ENCODE results near the gene PLEKHA4. TPM values are rescaled to one million over a fixed set of nuclear protein-coding genes. Genes with fewer than 3 reads are reported as not detected.

Gene PLEKHA4
- total and polyA plus RNA-seq, 9 of the 15 experiments (the other 6 are each of a cell fraction or from before 2014, with no cell fraction given): 0.07 to 30.8 (median 11.4) TPM

DNA sequence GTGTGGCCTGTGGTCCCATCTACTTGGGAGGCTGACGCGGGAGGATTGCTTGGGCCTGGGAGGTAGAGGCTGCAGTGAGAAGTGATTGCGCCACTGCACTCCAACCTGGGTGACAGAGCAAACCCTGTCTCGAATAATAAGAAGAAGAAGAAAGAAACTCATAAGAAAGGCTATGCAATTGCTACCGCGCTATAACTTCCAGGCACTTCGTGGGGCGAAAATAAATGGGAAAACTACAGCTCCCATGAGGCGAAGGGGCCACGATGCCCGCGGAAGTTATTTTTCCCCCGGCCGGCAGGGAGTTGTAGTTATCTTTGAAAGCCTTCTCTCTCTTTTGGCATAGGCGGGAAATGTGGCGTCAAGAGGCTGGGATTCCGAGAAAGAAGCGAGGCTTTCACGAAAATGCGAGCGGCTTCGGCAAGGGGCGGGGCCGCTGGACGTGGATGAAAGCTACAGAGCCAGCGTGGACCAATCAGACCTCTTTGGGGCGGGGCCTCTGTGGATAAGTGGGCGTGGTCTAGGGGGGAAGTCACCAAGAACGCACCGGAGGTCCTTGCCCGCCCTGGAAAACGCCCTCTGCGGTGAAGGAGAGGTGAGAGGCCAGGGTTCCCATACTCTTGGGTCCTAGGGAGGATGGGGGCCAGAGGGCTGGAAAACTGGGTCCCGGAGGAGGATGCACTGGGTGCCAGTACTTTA lies 31.5 kb upstream of the PLEKHA4 start, which contains the start of gene NUCB1 (continued):
- TF ChIP-seq, protein P1, sequence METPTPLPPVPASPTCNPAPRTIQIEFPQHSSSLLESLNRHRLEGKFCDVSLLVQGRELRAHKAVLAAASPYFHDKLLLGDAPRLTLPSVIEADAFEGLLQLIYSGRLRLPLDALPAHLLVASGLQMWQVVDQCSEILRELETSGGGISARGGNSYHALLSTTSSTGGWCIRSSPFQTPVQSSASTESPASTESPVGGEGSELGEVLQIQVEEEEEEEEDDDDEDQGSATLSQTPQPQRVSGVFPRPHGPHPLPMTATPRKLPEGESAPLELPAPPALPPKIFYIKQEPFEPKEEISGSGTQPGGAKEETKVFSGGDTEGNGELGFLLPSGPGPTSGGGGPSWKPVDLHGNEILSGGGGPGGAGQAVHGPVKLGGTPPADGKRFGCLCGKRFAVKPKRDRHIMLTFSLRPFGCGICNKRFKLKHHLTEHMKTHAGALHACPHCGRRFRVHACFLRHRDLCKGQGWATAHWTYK (CRISPR knock-in tag; IDR thresholded peaks at IDR 0.05): no peak
- TF ChIP-seq, protein P2, sequence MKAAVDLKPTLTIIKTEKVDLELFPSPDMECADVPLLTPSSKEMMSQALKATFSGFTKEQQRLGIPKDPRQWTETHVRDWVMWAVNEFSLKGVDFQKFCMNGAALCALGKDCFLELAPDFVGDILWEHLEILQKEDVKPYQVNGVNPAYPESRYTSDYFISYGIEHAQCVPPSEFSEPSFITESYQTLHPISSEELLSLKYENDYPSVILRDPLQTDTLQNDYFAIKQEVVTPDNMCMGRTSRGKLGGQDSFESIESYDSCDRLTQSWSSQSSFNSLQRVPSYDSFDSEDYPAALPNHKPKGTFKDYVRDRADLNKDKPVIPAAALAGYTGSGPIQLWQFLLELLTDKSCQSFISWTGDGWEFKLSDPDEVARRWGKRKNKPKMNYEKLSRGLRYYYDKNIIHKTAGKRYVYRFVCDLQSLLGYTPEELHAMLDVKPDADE (conservative IDR thresholded peaks at IDR 0.05; ENCODE audit: control insufficient read depth, low read depth, low read length): peak; percentile 84; the same call in 1 of the 2 replicates
- no peak for TF ChIP-seq ZNF561 (CRISPR knock-in tag; conservative IDR thresholded peaks at IDR 0.05)
- TF ChIP-seq TBL1XR1 (IDR thresholded peaks at IDR 0.05; ENCODE audit: low read length in 2 of 2): peak in 1 of 2 experiments; percentile 47; a peak in 1 of 4 replicates
- TF ChIP-seq TAF1 (IDR thresholded peaks at IDR 0.05; ENCODE audit: control insufficient read depth, extremely low read depth, insufficient read depth, low read length, severe bottlenecking): peak; percentile 52
- TF ChIP-seq POLR2H (tag; IDR thresholded peaks at IDR 0.05; ENCODE audit: low read depth): peak; percentile 31
- TF ChIP-seq, protein P3, sequence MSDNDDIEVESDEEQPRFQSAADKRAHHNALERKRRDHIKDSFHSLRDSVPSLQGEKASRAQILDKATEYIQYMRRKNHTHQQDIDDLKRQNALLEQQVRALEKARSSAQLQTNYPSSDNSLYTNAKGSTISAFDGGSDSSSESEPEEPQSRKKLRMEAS (CRISPR knock-in tag; IDR thresholded peaks at IDR 0.05): peak; percentile 75
- TF ChIP-seq DDX20 (tag; IDR thresholded peaks at IDR 0.05; ENCODE audit: low read depth): no peak
- TF ChIP-seq, protein P4, sequence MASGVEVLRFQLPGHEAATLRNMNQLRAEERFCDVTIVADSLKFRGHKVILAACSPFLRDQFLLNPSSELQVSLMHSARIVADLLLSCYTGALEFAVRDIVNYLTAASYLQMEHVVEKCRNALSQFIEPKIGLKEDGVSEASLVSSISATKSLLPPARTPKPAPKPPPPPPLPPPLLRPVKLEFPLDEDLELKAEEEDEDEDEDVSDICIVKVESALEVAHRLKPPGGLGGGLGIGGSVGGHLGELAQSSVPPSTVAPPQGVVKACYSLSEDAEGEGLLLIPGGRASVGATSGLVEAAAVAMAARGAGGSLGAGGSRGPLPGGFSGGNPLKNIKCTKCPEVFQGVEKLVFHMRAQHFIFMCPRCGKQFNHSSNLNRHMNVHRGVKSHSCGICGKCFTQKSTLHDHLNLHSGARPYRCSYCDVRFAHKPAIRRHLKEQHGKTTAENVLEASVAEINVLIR (CRISPR knock-in tag; IDR thresholded peaks at IDR 0.05): peak; percentile 62
- no peak for TF ChIP-seq FOXK1 (CRISPR knock-in tag; IDR thresholded peaks at IDR 0.05; ENCODE audit: borderline replicate concordance)
- TF ChIP-seq, protein P5, sequence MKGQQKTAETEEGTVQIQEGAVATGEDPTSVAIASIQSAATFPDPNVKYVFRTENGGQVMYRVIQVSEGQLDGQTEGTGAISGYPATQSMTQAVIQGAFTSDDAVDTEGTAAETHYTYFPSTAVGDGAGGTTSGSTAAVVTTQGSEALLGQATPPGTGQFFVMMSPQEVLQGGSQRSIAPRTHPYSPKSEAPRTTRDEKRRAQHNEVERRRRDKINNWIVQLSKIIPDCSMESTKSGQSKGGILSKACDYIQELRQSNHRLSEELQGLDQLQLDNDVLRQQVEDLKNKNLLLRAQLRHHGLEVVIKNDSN (CRISPR knock-in tag; IDR thresholded peaks at IDR 0.05): peak; percentile 27; the same call in 1 of the 2 replicates
- peak; percentile 34 for TF ChIP-seq MEIS2 (IDR thresholded peaks at IDR 0.05; ENCODE audit: partially characterized antibody)
- TF ChIP-seq, protein P6, sequence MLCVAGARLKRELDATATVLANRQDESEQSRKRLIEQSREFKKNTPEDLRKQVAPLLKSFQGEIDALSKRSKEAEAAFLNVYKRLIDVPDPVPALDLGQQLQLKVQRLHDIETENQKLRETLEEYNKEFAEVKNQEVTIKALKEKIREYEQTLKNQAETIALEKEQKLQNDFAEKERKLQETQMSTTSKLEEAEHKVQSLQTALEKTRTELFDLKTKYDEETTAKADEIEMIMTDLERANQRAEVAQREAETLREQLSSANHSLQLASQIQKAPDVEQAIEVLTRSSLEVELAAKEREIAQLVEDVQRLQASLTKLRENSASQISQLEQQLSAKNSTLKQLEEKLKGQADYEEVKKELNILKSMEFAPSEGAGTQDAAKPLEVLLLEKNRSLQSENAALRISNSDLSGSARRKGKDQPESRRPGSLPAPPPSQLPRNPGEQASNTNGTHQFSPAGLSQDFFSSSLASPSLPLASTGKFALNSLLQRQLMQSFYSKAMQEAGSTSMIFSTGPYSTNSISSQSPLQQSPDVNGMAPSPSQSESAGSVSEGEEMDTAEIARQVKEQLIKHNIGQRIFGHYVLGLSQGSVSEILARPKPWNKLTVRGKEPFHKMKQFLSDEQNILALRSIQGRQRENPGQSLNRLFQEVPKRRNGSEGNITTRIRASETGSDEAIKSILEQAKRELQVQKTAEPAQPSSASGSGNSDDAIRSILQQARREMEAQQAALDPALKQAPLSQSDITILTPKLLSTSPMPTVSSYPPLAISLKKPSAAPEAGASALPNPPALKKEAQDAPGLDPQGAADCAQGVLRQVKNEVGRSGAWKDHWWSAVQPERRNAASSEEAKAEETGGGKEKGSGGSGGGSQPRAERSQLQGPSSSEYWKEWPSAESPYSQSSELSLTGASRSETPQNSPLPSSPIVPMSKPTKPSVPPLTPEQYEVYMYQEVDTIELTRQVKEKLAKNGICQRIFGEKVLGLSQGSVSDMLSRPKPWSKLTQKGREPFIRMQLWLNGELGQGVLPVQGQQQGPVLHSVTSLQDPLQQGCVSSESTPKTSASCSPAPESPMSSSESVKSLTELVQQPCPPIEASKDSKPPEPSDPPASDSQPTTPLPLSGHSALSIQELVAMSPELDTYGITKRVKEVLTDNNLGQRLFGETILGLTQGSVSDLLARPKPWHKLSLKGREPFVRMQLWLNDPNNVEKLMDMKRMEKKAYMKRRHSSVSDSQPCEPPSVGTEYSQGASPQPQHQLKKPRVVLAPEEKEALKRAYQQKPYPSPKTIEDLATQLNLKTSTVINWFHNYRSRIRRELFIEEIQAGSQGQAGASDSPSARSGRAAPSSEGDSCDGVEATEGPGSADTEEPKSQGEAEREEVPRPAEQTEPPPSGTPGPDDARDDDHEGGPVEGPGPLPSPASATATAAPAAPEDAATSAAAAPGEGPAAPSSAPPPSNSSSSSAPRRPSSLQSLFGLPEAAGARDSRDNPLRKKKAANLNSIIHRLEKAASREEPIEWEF (CRISPR knock-in tag; IDR thresholded peaks at IDR 0.05): no peak
